A673 (cell line): ENCODE measurements around the gene MIER3. TPM values are rescaled to one million over a fixed set of nuclear protein-coding genes. Genes with fewer than 3 reads are reported as not detected.

Experiments used
- BruUV-seq: library from RNA; stranded (reverse); fragments of 400-500 nt; replicated peaks from 2 replicates; lab custom pipeline; 2021; lab: Mats Ljungman, UMichigan
- CTCF ChIA-PET: fragments of 300-600 bp; sonication (Branson Sonifier 250); formaldehyde crosslinking; loops from one replicate; lab custom pipeline; 2022; ENCODE audit warnings: antibody characterized with exemption; lab: Charles Lee
- POLR2A ChIA-PET: fragments of 300-600 bp; sonication (Branson Sonifier 250); formaldehyde crosslinking; loops from one replicate; lab custom pipeline; 2022; ENCODE audit warnings: antibody characterized with exemption; ENCODE audit not compliant: low non-redundant PET; lab: Charles Lee
- DNase-seq: peaks from one replicate; pipeline ENCODE4 v3.0.0-alpha.2; 2015; ENCODE audit warnings: low spot score
- H3K27ac ChIP-seq: fragments of 200-600 bp; sonication (generic); 2 replicates; pipeline ENCODE4 v1.5.1; 2016; ENCODE audit warnings: mixed run types, low read depth, mild to moderate bottlenecking, mixed read lengths, antibody characterized with exemption, low read length; ENCODE audit not compliant: poor library complexity, severe bottlenecking
- H3K27me3 ChIP-seq: fragments of 200-600 bp; sonication (generic); replicated peaks from 2 replicates; pipeline ENCODE4 v1.6.1; 2017; ENCODE audit warnings: mixed run types, low read depth, mild to moderate bottlenecking, mixed read lengths, antibody characterized with exemption, low read length; ENCODE audit not compliant: insufficient read depth, poor library complexity
- H3K36me3 ChIP-seq: fragments of 200-600 bp; sonication (generic); 2 replicates; pipeline ENCODE4 v1.6.1; 2016; ENCODE audit warnings: mixed run types, mild to moderate bottlenecking, mixed read lengths, antibody characterized with exemption, low read length; ENCODE audit not compliant: insufficient read depth, poor library complexity, severe bottlenecking
- H3K4me1 ChIP-seq: fragments of 200-600 bp; sonication (generic); 2 replicates; pipeline ENCODE4 v1.6.1; 2017; ENCODE audit warnings: mixed run types, mild to moderate bottlenecking, mixed read lengths, antibody characterized with exemption, low read length; ENCODE audit not compliant: insufficient read depth, poor library complexity, severe bottlenecking
- H3K4me3 ChIP-seq: fragments of 200-600 bp; sonication (generic); 2 replicates; pipeline ENCODE4 v1.5.1; 2016; ENCODE audit warnings: low read depth, mixed run types, mild to moderate bottlenecking, mixed read lengths, low read length; ENCODE audit not compliant: poor library complexity, severe bottlenecking
- H3K9me3 ChIP-seq: fragments of 200-600 bp; sonication (generic); 2 replicates; pipeline ENCODE4 v1.6.1; 2016; ENCODE audit warnings: mixed run types, low read depth, mild to moderate bottlenecking, mixed read lengths, antibody characterized with exemption, low read length; ENCODE audit not compliant: poor library complexity, severe bottlenecking
- EZH2 ChIP-seq: fragments of 200-600 bp; sonication (generic); IDR thresholded peaks from 2 replicates; pipeline ENCODE4 v1.6.1; 2017; ENCODE audit warnings: borderline replicate concordance, low read depth, mild to moderate bottlenecking, mixed read lengths, antibody characterized with exemption, low read length; ENCODE audit not compliant: poor library complexity, severe bottlenecking
- intact Hi-C: fragments of 100-400 bp; cut with micrococcal nuclease; formaldehyde crosslinking; loops from one replicate; pipeline ENCODE4 v1.10.0; 2022; ENCODE audit not compliant: unreplicated experiment
- total RNA-seq: library from RNA; stranded (reverse); gene quantifications from 2 replicates; pipeline ENCODE4 v1.2.3, GENCODE V29; 2021
- TF ChIP-seq, protein P1 (sequence below): fragments of 300-800, 200-600 bp; sonication (generic); conservative IDR thresholded peaks from 2 replicates; pipeline ENCODE4 v1.5.1; 2017; ENCODE audit warnings: low read depth, mild to moderate bottlenecking, antibody characterized with exemption, low read length, moderate library complexity, mixed read lengths

Gene MIER3
- total RNA-seq, 1 experiment from 2014 or later: 26.2 TPM

DNA sequence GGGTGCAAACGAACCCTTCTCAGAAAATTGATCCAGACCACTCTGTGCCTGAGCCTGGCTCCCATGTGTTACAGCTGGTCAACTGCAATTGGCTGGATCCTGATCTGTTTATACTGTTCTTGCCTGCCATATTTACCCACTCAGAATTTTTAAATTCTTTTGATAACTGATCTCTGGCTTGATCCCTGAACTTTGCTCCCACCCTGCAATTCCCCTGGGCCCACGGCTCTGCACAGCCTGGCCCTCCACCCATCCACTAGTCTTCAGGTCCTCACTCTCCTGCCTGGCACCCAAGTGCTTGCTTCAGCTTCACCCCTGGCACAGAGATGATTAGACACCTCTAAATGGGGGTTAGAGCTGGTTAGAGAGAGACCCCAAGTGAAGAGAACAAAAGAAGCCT, 25.9 kb upstream of the MIER3 start:
- Histone ChIP-seq H3K4me1 (no peaks in the 10 kb centered on the region), H3K36me3 (no peaks in the 10 kb centered on the region), H3K27ac (no peak overlapping the region), H3K9me3 (no peaks in the 10 kb centered on the region), H3K27me3 (no peaks in the 10 kb centered on the region), H3K4me3 (no peak overlapping the region)
- TF ChIP-seq, protein P1, sequence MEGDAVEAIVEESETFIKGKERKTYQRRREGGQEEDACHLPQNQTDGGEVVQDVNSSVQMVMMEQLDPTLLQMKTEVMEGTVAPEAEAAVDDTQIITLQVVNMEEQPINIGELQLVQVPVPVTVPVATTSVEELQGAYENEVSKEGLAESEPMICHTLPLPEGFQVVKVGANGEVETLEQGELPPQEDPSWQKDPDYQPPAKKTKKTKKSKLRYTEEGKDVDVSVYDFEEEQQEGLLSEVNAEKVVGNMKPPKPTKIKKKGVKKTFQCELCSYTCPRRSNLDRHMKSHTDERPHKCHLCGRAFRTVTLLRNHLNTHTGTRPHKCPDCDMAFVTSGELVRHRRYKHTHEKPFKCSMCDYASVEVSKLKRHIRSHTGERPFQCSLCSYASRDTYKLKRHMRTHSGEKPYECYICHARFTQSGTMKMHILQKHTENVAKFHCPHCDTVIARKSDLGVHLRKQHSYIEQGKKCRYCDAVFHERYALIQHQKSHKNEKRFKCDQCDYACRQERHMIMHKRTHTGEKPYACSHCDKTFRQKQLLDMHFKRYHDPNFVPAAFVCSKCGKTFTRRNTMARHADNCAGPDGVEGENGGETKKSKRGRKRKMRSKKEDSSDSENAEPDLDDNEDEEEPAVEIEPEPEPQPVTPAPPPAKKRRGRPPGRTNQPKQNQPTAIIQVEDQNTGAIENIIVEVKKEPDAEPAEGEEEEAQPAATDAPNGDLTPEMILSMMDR: no peak
- no peak for TF ChIP-seq EZH2
- no TSS peak for BruUV-seq
- intact Hi-C loops: no loop called here
- ChIA-PET CTCF (no interaction called here), POLR2A (no interaction called here)
- no peak for DNase-seq

- H3K27ac ChIP-seq: no peak overlapping the region
- H3K9me3 ChIP-seq: no peaks in the 10 kb centered on the region
- H3K4me1 ChIP-seq: no peaks in the 10 kb centered on the region
- TF ChIP-seq EZH2: no peak
- TF ChIP-seq, protein P1: no peak
- H3K4me3 ChIP-seq: no peak overlapping the region
- no peak for DNase-seq
- no TSS peak for BruUV-seq
- intact Hi-C loops: no loop called here
- H3K27me3 ChIP-seq: no peaks in the 10 kb centered on the region
- ChIA-PET CTCF (no interaction called here), POLR2A (no interaction called here)
- H3K36me3 ChIP-seq: no peaks in the 10 kb centered on the region
Measured at GRCh38 chr5:56977021-56977420, 25.1 kb upstream of the MIER3 start.

DNA sequence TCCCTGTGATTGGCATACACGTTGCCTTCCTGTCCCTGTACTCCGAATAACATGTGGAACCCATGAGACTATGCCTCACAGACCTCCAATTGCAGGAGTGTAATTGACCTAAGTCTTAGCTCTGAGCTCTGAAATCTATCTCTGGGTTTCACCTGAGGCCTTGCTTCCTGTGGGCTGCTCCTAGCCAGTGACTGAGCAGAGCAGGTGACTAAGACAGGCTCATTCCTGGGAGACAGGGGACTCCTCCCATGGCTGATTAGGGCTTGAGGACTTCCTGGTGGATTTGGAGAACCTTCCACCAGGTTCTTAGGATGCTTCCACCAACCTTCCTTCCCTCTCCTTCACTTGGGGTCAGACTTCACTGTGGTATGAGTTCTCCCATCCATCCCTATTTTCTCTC, 22.3 kb upstream of the MIER3 start:
- no peaks in the 10 kb centered on the region for H3K4me1 ChIP-seq
- no peak for TF ChIP-seq EZH2
- TF ChIP-seq, protein P1: no peak
- no peak for DNase-seq
- no peak overlapping the region for H3K27ac ChIP-seq
- ChIA-PET POLR2A (no interaction called here), CTCF (no interaction called here)
- intact Hi-C loops: no loop called here
- peaks cover 5% of the 10 kb centered on the region for H3K27me3 ChIP-seq
- BruUV-seq: no TSS peak
- no peaks in the 10 kb centered on the region for H3K9me3 ChIP-seq
- H3K36me3 ChIP-seq: no peaks in the 10 kb centered on the region
- no peak overlapping the region for H3K4me3 ChIP-seq
